ENCODE data around the gene ENSA. TPM values are rescaled to one million over a fixed set of nuclear protein-coding genes. Genes with fewer than 3 reads are reported as not detected.

The ENSA gene, protein sequence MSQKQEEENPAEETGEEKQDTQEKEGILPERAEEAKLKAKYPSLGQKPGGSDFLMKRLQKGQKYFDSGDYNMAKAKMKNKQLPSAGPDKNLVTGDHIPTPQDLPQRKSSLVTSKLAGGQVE
- 120 and 260 TPM in 2 replicates for total RNA-seq

DNA sequence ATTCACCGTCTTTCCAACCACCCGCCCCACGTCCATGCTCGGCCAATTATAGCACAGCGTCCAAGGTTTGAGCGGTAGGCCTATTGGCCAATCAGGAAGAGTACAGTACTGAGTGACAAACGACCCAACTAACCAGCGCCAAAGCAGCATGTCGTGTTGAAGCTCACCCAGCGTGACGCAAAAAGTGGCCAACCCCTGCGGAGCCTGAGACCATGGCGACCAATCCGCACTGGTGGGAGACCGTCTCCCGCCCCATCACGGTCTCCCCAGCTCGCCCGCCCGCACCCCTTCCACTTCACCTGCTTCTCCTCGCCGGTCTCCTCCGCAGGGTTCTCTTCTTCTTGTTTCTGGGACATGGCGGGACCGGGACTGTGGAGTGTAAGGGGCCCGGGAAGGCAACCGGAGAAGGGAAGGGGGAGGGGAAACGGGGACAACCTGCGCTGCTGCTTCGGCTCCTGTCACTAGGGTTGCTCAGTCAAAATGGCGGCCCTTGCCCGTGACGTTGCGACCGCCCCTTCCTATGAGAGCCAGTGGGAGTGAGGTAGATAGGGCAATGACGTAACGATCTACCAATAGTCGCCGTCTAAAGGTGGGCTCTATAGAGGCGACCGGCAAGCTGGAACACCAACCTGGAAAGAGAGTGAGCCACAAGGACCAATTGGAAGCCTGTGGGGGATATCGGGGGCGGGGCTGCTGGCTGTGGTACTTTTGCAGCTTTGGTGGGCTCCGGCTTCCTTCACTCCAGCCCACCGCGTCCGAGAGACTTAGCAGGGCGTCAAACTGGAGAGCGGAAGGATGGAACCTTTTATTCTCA, at the start of gene ENSA:
Gene ENSA, minus strand, starts transcription at position 498 of the 814 bp plus-strand sequence. Its CDS starts 142 bp downstream, at position 356.

DNA sequence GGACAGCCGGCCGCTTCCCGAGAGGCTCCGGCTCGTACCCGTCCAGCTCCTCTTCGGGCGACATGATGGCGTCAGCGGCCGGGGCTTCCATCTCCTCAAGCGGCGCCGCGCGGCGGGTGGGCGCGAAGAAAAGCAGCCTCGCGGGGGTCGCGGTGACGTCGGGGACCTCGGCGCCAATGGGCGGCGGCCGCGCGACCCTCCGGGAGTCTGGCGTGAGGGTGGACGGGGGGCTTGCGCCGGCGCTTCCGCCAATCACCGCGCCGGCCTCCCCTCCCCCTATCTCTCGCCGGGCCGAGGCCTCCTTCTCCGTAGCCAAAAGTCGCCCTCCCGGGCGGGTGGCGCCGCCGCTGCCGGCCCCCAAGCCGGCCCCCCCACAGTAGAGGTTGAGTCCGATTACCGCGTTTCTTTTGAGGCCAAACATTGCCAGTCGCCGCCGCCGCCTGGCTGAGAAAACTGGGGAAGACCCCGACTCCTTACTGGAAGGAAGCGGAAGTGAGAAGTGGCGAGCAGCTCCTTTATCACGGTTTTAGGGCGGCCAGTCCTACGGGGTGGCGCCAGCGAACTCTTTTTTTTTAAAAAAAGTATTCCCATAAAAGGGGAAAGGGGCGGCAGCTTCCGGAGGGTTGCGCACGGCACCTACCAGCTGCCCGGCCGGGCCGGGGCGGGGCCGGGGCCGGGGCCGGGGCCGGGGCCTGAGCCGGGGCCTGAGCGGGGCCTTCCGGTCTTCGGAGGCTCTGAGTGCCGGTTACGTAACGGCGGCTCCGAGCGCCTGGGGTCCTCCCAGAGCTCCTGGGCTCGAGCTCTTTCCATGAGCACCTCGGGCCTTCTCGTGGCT, 50.1 kb downstream of the ENSA start, which contains the start of gene MCL1:
Gene MCL1, minus strand, starts transcription at position 501 of the 835 bp plus-strand sequence. Its CDS starts 80 bp downstream, at position 421.

Other genes starting within 250 kb of the ENSA start
- gene TARS2, start 142.2 kb downstream of the ENSA start, total RNA-seq: 17.8 and 23.4 TPM in 2 replicates
- gene ECM1, start 121.5 kb downstream of the ENSA start, total RNA-seq: 0.96 and 13.9 TPM in 2 replicates
- not detected in 2 replicates for gene FALEC, start 113.9 kb downstream of the ENSA start, total RNA-seq
- gene ADAMTSL4, start 80.2 kb downstream of the ENSA start, total RNA-seq: 2.4 and 3.0 TPM in 2 replicates
- gene MCL1, start 50.0 kb downstream of the ENSA start, total RNA-seq: 252 and 361 TPM in 2 replicates
- gene GOLPH3L, start 67.5 kb upstream of the ENSA start, total RNA-seq: 11.6 and 11.7 TPM in 2 replicates
- 1.1 and 1.2 TPM in 2 replicates for gene HORMAD1, start 91.3 kb upstream of the ENSA start, total RNA-seq
- 1.7 and 19.0 TPM in 2 replicates for gene CTSS, start 136.2 kb upstream of the ENSA start, total RNA-seq
- gene CTSK, start 178.6 kb upstream of the ENSA start, total RNA-seq: 1.3 and 1.7 TPM in 2 replicates
- 14.7 and 16.9 TPM in 2 replicates for gene ARNT, start 247.0 kb upstream of the ENSA start, total RNA-seq